ENCODE data around the gene LCN6.
"Not testable (repeated sequence)": the region's sequence is repeated elsewhere in the genome, so short reads cannot be mapped to it uniquely, and the experiment has no call there.

Gene LCN6

DNA sequence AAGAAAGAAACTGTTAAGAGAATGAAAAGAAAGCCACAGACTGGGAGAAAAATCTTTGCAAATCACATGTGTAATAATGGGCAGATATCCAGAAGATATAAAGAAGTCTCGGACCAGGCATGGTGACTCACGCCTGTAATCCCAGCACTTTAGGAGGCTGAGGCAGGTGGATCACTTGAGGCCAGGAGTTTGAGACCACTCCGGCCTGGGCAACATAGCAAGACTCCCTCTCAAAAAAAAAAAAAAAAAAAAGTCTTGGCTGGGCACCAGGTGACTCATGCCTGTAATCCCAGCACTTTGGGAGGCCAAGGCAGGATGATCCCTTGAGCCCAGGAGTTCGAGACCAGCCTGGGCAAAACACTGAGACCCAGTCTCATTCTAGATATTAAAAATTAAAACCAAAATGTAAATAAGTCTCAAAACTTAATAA lies 37.1 kb downstream of the LCN6 start:
- not testable (repeated sequence) for FAIRE-seq; DNase-seq (ENCODE audit: low spot score)

DNA sequence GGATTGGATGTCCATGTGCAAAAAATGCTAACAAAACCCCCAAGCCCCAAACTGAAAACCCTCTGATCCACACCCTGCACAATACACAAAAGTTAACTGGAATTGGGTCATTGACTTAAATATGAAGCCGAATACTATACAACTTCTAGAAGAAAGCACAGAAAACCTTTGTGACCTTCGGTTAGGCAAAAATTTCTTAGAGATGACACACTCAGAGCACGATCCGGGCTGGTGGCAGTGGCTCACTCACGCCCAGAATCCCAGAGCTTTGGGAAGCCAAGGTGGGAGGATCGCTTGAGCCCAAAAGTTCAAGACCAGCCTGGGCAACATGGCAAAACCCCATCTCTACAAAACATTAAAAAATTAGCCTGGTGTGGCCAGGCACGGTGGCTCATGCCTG lies 37.8 kb downstream of the LCN6 start:
- DNase-seq (ENCODE audit: low spot score): no peak
- FAIRE-seq: no peak

DNA sequence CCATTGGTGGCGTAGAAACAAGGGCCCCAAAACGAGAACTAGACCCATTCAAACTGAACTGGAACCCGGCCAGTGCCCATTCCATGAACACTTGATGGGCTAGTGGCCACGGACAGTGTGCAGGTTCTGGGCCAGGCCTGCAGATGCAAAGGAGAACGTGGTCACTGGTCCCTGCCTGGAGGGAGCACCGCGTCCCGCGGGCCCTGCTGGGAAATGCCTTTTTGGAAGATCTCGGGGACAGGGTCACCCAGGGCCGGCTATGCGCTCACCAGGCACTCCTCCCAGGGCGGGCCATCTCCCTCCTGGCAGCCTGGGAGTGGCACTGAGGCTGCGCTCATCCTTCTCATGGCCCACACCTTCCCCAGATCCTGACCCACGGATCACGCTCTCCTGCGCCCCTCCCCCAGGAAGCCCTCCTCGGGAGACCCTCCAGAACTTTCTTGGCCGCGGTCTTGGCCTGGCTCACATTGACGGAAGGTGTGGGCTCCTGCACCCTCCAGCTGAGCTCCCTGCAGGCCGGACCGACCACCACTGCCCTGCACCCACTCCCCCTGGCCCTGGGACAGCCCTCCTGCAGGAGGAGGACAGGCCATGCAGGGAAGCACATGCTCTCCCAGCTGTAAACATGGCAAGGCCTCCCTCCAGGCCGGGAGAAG lies 38.7 kb downstream of the LCN6 start:
- no peak for FAIRE-seq
- DNase-seq (ENCODE audit: low spot score): no peak

DNA sequence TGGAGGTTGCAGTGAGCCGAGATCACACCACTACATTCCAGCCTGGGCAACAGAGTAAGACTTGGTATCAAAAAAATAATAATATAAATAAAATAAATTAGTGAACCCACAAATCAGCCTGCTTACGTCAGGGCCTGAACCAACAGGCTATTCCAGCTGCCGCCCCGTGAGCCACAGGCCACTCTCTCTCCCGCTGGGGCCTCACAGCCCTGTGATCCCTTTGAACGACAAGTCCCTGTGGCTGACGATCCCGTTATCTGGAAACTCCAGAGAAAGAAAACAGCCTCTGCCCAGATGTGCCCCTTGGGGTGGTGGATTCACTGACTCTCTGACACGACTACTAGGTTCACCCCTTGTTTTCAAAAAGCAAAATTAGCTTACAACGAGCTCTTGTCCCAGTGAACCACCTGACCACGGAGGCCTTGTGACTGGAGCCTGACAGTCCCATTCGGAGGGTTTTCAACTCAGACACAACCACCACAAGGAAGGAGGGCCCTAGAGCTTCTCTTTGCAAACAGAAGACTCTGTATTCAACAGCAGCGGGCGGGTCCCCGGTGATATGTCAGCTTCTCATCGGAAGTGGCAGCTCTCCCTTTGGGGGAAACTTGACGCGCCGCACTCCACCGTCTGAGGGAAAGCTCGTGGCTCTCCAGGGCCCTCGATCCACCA lies 40.3 kb downstream of the LCN6 start:
- FAIRE-seq: no peak
- DNase-seq (ENCODE audit: low spot score): no peak

DNA sequence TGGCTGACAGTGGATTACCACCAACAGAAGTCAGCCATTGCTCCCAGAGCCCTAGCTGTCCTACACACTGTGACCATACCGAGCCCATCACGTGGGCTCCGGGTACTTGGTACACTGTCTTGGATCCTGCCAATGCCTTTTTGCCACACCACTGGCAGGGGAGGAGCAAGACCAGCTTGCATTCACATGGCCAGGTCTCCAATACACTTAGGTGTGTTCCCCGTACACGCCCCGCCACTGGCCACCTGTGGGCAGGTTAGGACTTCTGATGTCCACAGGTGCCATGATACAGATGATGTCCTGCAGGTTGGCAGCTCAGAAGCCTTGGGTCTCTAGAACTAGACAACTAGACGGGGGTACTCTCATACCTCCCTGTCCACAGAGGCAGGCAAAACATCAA lies 41.3 kb downstream of the LCN6 start:
- FAIRE-seq: peak; percentile 5
- DNase-seq (ENCODE audit: low spot score): no peak

DNA sequence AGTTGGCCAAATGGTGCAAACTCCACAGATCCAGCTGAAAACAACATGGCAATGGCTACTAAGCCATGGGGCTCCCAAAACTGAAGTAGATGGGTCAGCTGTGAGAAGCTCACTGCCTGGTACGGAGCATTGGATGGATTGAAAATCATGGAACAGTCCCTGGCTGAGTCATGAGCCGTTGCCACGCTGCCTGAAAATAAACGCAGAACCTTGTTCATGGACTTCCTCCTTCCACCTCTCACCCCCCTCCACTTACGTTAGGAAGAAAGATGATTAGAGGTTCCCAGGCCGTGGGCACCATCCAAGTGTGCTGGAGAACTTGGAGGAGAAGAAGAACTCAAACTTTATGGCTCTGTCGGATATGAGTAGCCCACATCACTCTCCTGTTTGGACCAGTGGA lies 42.8 kb downstream of the LCN6 start:
- DNase-seq (ENCODE audit: low spot score) (no peak), FAIRE-seq (no peak)

DNA sequence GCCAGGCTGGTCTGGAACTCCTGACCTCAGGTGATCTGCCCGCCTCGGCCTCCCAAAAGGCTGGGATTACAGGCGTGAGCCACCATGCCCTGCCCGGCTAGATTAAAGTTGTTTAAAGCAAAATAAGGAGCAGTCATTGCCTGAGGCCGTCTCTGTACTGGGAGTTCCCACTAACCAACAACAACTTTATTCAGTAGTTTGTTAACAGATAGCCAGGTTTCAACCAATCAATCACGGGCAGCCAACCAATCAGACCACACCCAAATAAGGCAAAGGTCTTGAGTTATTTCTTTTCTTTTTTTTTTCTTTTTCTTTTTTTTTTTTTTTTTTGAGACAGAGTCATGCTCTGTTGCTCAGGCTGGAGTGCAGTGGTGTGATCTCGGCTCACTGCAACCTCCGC lies 43.6 kb downstream of the LCN6 start:
- DNase-seq (ENCODE audit: low spot score); FAIRE-seq: not testable (repeated sequence)

DNA sequence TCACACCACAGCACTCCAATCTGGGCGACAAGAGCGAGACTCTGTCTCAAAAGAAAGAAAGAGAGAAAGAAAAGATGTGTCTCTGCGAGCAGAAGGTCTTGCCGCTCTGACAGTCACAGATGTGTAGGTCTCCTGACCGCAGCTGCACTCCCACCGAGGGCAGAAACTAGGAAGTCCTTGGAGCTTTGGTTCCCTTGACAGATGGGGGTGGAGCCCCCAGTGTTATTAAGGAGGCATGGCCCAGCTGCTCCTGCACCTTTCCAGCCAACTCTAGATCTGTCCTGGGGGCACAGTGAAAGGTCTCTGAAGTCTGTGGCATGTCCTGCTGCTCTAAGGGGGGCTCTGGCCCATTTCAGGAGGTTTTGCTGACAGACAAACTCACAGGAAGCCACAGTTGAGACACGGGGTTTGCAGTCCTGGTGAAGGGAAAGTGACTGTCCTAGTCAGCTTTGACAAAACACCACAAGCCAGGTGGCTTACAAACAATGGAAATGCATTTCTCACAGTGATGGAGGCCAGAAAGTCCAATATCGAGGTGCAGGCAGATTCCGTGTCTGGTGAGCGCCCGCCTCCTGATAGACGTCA lies 45.0 kb downstream of the LCN6 start:
- no peak for FAIRE-seq

DNA sequence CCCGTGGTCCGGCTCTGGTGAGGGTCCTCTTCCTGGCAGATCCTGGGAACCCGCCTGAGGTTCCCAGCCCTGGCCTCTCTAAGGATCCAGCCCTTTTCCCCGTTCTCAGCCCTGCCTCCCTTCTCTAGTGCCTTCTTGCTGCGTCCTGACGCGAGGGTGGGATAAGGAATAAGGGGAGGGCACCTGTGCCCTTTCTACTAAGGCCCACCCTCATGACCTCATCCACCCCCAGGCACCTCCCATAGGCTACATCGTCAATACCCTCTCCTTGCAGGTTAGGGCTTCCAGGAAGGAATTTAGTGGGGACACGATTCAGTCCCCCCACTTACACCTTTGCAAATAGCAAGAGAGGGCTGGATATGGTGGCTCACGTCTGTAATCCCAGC lies 46.7 kb downstream of the LCN6 start:
- DNase-seq (ENCODE audit: low spot score) (no peak), FAIRE-seq (no peak)

More for the DNA sequence above, 45.0 kb downstream of the LCN6 start:
- no peak for DNase-seq (ENCODE audit: low spot score)

DNA sequence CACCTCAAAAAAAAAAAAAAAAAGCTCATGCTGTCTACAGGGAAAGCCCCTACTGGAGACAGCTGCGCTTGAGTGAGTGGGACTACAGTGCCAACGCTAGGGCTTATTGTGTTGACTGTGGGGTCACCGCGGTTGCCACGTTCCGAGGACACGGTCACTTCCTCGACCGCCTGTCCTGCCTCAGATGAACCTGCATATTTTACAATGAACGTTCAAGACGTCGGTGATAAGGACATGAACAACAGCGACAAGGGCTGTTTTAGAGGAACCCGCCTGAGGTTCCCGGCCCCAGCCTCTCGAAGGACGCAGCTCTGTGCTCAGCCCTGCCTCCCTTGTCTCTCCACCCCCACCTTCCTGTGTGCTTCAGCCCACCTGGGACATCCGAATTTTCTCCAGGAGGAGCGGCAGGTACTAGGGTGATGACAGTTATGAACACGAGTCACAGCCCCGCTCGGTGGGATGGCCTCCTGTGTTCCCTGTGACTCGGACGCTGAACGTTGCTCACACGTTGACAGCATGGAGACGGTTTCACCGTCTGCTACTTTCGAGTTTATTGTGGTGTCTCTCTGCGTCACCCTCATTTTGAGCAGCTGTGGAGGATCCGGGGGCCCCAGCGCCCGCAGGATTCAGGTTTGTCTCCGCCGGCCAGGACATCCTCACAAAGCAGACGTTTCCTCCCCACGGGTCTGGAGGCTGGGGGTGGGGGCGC lies 47.2 kb downstream of the LCN6 start:
- no peak for DNase-seq (ENCODE audit: low spot score)
- no peak for FAIRE-seq

DNA sequence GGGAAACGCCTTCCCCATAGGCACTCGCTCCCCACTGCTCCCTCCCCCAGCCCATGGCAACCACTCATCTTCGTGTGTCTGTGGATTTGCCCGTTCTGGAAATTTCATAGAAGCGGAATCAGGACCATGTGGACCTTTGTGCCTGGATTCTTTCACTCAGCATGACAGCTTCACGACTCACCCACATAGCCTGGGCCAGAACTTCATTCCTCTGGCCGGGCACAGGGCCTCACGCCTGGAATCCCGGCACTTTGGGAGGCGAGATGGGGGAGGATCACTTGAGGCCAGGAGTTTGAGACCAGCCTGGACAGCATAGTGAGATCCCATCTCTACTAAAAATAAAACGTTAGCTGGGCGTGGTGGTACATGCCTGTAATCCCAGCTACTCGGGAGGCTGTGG lies 48.0 kb downstream of the LCN6 start:
- DNase-seq (ENCODE audit: low spot score) (no peak), FAIRE-seq (no peak)

DNA sequence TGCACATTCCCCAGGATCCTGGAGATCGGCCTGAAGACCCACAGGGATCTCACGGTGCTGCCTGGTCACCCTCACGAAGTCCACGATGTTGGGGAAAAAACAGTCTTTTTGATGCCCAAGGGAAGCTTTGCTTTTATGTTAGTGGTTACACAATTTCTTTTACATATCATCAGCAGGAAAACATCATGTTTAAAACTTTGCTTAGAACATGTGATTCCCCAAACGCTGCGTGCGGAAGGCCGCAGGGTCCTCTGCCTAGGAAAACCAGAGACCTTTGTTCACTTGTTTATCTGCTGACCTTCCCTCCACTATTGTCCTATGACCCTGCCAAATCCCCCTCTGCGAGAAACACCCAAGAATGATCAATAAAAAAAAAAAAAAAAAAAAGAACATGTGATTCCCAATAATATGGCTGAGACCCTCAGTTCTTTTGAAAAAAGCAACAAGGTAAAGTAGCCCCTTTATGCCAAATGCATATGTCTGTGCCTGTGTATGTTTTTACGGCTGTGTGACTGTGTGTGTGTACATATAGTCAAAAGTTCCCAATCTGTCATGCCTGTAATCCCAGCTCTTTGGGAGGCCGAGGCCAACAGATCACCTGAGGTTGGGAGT lies 49.6 kb downstream of the LCN6 start:
- DNase-seq (ENCODE audit: low spot score): no peak
- FAIRE-seq: no peak

DNA sequence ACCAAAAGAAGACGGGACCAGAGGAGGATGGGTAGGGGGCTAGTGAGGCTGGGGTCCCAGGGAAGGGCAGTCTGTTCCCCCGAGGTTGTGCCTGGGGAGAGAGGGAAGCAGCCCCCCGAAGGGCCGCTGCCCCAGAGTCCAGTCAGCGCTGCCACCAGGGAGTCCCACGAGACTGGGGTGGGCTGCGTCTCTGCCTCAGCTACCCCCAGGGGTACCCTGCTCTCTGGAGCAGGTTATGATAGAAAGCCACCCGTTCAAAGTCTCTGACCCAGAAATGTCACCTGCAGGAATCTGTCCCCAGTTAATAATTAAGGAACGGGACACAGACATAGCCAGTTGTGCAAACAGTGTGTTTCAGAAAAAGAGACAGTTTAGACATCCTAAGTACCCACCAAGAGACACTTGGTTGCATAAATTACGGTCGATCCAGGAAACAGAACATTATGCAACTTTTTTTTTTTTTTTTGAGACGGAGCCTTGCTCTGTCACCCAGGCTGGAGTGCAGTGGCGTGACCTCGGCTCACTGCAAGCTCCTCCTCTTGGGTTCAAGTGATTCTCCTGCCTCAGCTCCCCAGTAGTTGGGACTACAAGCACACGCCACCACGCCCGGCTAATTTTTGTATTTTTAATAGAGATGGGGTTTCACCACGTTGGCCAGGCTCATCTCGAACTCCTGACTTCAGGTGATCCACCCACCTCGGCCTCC lies 50.4 kb downstream of the LCN6 start:
- FAIRE-seq: no peak
- DNase-seq (ENCODE audit: low spot score): no peak

DNA sequence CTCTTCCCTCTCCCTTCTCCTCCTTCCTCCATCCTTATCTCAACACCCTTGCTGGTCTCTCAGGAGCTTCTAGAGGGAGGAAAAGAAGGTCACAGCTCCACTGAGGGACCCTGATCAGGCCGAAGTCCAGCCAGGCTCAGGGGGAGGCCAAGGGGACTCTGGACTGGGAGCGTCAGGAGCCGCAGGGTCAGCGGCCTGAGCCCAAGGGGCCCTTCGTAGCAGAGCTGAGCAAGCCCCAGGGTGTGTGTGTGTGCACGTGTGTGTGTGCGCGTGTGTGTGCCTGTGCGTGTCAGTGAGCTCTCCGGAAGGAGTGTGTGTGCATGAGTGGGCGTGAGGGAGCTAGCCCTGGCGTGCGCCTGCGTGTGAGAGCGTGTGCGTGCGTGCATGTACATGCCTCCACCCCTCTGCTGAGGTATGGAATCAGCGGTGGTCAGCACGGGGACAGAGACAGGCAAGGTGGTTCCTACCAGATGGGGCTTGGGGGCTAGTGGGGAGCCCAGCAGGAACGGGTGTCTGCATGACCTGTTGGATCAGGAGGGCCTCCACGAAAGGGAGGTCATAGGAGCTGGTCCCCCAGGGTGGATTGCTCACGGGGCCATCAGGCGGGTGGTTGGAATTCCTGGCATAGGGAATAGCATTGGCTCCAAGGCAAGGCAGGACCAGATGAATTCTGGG lies 51.0 kb downstream of the LCN6 start:
- FAIRE-seq (no peak), DNase-seq (ENCODE audit: low spot score) (no peak)

DNA sequence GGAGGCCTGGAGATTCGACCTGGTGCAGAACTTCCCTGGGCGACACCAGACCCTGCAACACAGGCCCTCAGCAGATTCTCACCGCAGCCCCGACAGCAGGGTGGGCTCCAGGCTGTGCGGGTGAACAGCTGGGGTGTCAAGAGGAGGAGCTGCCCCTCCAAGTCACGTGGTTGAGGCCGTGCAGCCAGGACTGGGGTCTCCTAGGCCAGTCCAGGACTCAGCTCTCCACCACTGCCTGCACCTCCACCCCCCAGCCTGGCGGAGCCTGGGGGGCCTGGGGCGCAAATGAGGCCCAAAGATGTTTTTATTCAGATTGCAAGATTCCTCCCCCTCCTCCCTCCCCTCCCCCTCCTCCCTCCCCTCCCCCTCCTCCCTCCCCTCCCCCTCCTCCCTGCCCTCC lies 51.8 kb downstream of the LCN6 start:
- no peak for DNase-seq (ENCODE audit: low spot score)
- no peak for FAIRE-seq

DNA sequence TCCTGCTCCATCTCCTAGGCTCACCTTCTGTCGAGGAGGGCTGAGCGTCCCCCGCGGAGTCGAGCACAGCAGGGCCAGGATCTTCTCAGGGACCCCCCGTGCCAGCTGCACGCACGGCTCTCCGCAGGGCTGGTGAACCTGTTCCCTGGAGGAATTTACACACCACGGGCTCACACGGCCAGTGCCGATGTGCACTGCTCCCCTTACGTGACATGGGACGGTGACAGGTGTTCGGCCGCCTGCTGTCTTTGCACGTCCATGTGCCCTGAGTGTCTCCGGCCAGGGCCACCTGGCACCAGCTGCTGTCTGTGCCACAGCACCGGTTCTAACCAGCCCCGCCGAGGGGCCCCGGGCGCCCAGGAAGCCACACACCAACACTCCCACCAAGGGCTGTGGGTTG lies 52.4 kb downstream of the LCN6 start:
- DNase-seq (ENCODE audit: low spot score) (no peak), FAIRE-seq (no peak)

DNA sequence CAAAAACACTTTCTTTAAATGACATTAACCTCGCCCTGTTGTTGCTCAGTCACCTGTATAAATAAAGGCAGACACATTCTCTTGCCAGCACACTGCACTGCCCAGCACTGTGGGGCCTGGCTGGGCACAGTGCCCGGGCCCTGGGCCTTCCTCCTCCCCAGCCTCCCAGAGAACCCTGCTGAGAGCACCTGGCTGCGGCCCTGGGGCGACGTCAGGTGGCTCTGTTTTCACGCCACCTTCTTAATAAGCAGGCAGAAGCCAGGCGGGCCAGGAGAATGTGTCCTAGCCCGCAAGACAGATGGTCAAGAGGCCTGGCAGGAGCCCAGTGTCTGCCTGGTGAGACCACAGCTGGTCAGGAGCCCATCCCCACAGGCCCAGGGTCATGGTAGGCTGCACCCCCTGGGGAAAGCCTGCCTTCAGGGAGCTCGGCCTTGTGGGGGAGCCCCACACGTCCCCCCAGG lies 52.9 kb downstream of the LCN6 start:
- FAIRE-seq (no peak), DNase-seq (ENCODE audit: low spot score) (peak; percentile 50)

DNA sequence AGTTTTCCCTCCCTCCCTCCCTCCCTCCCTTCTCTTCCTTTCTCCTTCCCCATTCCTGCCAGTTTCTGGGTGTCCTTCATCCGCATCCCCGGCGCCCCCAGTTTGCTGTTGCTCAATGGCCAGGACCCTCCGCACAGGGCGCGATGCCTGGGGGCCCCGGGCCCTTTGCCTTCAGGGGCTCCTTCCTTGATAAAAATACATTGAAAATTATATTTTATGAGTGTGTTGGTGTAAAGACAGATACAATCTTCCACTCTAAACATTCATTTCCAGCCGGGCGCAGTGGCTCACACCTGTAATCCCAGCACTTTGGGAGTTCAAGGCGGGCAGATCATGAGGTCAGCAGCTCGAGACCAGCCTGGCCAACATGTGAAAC lies 53.5 kb downstream of the LCN6 start:
- DNase-seq (ENCODE audit: low spot score) (no peak), FAIRE-seq (no peak)

DNA sequence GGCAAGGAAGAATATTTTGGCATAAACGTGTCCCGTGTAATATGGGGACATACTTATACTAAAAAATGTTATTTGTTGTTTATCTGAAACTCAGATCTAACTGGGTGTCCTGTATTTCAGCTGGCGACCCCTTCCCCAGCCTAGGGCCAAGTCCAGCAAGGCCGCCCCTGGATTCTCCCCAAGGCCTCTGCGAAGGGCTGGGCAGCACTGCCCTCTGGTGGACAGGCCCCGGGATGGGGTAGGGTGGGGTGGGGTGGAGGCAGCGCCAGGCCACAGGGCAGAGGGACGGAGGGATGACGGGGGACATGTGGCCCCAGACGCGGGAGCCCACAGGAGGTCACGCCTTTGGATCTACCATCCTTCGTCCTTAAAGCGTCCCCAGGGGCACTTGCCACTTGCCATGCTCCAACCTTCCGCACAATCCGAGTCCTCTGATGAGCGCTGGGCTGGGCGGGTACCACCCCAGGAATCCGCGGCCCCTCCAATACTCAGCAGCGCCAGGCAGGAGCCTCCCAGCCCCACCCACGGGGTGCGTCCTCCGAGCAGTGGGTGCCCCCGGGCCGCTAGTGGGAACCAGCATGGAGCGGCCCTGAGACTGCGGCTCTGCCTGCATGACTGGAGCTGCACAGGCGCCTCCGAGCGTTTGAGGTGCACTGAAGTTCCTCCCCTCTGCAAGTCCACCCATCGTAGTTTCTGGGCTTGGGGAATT lies 54.0 kb downstream of the LCN6 start:
- DNase-seq (ENCODE audit: low spot score) (peak; percentile 74), FAIRE-seq (no peak)
